GM18517 (cell line): ENCODE measurements around the gene VEGFA.
"Not testable (repeated sequence)": the region's sequence is repeated elsewhere in the genome, so short reads cannot be mapped to it uniquely, and the experiment has no call there.

Source experiments
- ATAC-seq: cut with Tn5 transposase; IDR thresholded peaks from one replicate; pipeline ENCODE4 v1.9.1; 2021; ENCODE audit warnings: mild to moderate bottlenecking, moderate library complexity; ENCODE audit not compliant: unreplicated experiment

The VEGFA gene

DNA sequence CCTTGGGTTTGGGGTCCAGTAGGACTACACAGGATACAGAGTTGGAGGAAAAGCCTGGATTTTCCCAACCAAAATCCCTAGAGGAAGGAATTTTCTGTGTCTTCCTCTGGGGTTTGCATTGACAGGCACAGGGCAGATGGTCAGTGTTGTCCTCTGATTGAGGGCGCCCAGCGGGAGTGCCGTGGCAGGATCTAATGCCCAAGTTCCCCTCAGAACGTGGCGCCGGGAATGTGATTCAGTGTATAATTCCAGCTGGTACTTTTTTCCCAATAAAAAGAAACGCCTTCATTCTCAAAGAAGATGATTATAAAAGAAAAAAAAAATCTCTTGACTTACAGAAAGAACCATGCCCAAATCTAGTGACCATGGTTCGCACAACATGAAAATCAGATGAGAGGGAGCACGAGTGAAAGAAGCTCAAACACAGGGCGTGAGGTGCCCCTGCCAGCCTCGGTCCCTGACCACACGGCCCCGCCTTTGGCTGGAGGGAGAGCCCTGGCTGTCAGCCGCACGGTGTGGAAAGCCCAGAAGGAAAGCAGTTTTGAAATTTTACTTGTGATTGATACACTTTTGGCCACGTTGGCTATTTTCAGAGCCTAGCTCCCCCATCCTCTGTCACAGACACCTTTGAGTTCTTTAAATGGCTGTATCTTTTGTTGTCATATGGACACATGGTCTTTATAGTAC lies 31.6 kb downstream of the VEGFA start:
- ATAC-seq = no peak

- ATAC-seq = no peak
These were observed 33.2 kb downstream of the VEGFA start for GRCh38 chr6:43803055-43803782.

DNA sequence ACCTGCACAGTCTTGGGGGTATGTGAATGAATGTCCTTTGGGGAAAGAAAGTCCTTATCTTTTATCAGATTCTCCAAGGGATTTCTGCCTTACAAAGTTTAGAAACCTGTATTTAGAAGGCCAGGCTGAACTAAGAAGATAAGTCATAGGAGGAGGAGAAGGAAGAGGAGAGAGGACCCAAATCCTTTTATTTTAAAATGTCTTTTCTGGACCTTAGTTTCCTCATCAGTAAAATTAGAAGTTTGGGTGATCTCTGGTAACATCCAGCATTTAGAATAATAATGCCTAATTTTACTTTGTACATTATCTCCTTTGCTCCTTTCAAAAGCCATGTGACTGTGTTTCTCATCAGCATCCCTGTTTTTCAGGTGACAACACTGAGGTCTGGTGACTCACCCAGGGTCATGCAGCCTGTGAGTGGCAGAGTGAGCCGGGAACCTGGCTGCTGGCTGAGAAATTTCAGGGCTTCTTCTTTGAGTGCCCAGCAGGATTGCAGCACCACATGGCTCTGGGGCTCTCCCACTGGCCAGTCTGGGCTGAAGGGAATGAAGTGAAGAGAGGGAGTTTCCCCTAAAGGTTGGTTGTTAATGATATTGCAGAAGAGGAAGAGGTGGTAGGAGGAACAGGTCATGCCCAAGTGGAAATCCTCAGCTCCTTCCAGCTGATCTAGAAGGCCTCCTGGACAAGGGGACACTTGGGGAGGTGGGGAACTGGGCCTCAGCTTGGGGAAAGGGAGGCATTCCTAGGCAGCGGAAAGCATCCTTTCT lies 34.0 kb downstream of the VEGFA start:
- no peak for ATAC-seq

DNA sequence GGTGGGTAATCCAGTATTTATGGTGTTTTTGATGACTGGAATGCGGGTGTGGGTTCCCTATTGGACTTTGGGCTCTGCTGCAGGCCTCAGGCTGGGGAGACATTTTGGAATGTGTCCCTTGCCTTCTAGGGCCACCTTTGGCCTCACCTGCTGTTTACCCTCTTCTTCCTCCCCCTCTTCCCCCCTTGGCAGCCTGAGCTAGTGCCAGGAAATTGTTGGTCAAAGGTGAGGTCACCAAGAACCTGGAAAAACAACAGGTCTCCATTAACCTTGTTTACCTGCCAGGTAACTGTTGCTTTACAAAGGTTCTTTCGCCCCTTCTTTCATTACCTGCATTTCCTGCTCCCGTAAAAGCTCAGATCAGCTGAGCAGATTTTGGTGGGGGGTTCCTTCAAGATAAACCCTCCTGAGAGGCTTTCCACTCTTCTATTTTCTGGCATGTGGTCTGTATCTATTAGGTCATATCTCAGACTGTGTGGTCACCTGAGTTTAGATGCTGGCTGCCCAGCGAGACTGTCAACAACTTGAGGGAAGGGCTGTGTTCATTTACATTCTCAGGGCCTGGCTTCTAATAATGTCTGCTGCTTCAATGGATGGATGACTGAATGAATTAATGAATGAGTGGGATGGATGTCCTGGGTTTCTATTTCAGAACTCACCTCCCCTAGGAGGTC lies 34.7 kb downstream of the VEGFA start:
- no peak for ATAC-seq

GRCh38 chr6:43805699-43806042 lies 35.7 kb downstream of the VEGFA start:
- no peak for ATAC-seq

DNA sequence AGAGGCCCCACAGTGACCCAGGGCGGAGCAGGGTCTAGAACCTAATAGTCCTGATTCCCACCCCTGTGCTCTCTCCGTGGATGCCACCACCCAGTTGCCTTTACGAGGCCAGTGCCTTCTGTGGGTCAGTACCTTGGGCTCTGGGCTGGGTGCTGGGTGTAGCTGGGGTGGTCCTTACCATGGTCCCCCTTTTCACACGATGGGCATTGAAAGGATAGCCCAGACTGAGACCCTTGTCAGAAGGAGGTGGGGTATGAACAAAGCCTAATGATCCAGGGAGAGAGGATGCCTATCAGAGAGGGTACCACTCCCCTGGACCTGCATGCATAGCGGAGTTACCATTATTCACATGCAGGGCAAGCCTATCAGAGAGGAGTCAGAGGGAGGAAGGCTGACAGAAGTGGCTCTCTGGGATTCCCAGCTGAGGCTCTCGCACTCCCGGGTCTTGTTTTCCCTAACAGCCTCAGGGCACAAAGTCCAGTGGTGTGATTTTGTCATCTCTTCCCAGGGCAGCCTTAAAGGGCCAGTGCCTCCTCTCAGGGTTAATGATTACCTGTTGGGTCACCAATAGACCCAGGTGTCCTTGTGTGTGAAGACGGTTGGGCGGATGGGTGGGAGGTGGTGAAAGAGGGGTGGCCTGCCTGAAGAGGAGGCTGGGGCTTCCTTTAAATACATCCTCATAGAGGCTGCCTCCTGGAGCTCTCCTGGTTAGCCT lies 36.2 kb downstream of the VEGFA start:
- no peak for ATAC-seq

DNA sequence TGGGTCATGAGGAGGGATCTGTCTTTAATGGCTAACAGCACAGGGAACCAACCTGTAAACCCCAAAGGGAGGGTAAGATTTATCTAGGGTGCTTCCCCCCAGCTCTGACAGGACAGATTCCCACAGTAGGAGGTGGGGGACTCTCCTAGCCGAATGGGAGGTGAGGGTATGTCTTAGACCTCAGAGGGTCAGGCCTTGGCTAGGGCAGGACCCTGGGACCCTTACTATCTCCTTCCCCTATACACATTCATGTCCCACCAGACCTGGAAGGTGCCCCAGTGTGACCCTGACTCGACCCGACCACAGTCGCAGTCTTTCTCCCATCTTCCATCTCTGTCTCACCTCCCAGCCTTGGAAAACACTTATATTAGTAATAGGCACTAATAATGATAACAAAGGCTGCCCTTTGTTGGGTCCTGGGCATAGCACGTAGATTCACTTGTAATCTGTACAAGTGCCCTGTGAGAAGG lies 36.8 kb downstream of the VEGFA start:
- no peak for ATAC-seq

DNA sequence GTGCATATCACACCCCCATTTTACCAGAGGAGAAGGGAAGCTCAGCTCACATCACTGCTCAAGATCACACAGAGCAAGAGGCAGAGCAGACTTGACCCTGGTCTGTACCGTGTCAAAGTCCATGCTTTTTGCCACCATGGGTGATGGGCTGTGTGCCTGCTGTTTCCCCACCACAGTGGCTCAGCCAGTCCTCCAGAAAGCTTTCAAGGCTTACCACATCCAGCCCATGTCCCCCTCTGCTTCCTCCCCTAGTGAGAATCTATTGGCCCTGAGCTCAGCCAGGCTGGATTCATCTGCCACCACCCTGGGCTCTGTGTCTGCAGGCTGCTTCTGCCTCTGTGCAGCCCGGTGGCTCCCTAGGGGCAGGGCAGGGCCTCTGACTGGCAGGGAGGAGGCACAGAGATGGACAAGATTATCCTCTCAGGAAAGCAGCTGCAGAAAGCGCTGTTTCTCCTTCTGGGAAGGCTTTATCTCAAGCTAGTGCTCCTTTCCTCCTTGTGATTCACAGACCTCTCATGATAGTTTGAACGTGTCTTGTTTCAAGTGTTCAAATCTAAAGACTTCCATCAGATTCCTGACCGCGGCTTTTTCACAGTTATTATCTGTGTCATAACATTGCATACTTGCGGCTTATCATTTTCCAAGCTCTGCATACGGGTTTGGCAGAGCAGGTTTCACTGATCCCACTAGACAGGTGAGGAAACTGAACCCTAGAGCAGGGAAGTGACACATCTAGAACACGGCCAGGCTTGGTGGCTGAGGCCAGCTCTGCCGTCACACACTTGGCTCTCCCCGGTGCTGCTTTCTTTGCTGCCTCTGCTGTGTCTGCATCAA lies 37.4 kb downstream of the VEGFA start:
- no peak for ATAC-seq

GRCh38 chr6:43808412-43808811 lies 38.4 kb downstream of the VEGFA start:
- no peak for ATAC-seq

DNA sequence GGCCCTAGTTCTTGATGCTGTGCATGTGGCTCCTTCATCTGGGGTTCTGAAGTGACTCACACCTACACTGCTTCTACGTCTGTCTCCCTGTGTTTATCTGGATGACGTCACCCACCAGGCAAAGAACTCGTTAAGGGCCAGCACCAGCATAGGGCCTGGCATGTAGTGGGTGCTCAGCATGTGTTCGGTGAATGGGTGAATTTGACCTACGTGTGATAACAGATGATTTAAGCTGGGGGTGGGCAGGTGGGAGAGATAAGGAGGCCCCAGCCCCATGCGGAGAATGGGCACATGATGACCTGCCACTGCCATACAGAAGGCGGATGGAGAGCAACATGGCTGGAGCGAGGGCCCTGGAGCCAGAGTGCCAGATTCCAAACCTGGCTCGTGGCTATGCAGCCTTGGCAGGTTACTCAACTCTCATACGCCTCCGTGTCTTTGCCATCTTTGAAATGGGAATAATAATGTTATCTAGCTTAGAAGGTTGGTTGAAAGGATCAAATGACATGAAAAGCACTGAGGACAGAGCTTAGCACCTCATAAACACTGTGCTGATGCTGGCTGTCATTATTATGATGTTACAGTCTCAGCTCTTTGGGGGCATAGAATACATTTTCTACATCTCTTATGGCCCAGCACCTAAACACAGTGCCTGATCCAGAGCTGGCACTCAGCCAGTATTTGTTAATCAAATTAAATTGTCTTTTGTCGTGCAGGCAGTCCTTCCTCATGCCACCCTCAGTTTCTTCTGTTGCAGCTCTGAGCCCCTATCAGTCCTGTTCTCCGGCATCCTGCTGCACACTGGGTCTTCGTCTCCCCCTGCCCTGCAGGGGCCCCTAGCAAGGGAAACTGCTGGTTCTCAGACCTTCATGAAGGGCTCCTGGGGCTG lies 39.6 kb downstream of the VEGFA start:
- no peak for ATAC-seq

GRCh38 chr6:43810965-43811732 lies 41.1 kb downstream of the VEGFA start:
- no peak for ATAC-seq

- no peak for ATAC-seq
These were observed 41.7 kb downstream of the VEGFA start for GRCh38 chr6:43811733-43812099.

DNA sequence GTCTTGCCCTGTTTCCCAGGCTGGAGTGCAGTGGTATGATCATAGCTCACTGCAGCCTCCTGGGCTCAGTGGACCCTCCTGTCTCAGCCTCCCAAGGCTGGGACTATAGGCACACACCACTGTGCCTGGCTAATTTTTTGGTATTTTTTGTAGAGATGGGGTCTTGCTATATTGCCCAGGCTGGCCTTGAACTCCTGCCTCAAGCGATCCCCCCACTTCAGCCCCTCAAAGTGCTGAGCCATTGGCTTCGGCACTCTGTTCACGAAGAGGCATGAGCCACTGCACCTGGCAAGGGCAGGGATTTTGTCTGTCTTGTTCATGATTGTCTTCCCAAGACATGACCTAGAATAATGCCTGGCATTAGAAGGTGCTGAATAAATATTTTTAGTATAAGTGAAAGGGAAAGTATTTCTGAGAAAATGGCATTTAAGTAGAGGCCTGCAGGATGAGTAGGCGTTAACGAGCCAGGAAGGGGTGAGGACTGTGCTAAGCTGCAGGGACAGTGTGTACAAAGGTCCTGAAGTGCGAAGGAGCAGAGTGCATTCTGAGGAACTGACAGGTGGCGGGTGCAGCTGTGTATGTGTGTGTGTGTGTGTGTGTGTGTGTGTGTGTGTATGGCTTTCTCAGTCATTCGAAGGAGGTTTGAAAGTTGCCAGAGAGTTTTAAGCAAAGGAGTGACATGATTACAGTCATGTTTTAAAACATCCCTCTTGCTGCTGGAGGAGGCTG lies 43.0 kb downstream of the VEGFA start:
- no peak for ATAC-seq

DNA sequence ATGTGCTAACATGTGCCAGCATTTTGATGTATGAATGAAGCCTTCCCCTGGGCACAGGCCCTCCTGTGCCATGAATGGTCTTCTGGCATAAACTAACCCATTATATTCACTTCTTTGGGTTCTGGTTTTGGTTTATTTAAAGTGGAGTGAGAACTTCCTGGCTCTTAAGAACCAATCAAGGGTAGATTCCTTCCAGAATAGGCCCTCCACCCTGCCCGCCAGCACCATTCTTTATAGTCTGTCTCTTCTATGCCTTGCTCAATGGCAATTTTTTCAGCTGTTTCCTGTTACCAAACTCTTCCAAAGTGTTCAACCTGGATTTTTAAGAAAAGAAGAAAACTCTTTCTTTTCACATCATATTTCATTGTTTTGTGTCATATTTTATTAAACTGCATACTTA lies 44.1 kb downstream of the VEGFA start:
- no peak for ATAC-seq

GRCh38 chr6:43814865-43815264 lies 44.9 kb downstream of the VEGFA start:
- no peak for ATAC-seq

DNA sequence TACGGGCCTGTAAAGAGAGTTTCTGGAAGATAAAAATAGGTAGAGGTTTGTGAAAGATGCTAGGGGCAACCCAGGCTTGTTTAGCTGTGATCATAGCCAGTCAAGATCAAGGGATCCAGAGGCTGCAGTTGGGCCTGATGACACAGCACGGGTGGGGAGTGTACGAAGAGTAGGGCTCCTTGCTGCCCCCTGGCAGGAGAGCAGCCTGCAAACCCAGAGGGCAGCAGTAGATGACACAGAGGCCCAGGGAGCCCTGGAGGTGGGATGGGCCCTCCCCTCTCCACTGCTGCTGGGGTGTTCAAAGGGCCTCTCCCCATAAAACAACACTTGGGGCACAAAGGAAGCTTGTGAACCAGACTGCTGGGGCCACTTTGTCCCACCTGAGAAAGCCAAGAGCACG lies 47.2 kb downstream of the VEGFA start:
- no peak for ATAC-seq

DNA sequence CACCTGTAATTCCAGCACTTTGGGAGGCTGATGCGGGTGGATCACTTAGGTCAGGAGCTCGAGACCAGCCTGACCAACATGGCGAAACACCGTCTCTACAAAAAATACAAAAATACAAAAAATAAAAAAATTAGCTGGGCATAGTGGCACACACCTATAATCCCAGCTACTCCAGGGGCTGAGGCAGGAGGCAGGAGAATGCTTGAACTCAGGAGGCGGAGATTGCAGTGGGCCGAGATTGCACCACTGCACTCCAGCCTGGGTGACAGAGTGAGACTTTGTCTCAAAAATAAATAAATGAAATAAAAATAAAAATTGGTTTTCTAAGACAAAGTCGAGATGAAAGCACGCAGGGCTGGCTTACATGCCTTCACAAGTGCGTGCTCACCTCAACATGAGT lies 49.0 kb downstream of the VEGFA start:
- ATAC-seq = not testable (repeated sequence)
